ENCODE results near the gene CHST9. TPM values are rescaled to one million over a fixed set of nuclear protein-coding genes. Genes with fewer than 3 reads are reported as not detected.

The CHST9 gene
- total and polyA plus RNA-seq, 2 experiments from 2014 or later: 9.8 to 32.7 TPM

DNA sequence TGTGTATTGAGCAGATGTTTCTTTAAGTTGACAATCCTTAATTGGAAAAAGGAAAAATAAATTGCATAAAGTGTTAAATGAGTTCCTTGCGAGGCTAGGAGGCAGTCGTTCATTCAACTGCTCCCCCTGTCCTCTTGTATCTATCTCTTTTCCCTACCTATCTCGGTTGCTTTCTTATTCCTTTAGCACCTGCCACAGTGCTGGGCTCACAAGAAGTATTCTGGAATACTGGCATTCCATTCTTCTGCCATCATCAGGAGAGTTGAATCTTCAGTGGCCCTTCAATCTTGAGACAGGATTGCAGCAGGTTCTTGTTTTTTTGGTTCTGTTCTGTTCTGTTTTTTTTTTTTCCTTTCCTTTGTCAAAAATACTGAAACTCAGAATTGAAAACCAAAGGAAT is 176.5 kb downstream of the CHST9 start:
- Histone ChIP-seq H3K27me3 (no peaks in the 10 kb centered on the region), H3K9me3 (ENCODE audit: low read depth) (no peaks in the 10 kb centered on the region), H3K36me3 (replicated peaks; ENCODE audit: insufficient read depth, low read depth) (no peaks in the 10 kb centered on the region), H4K20me1 (ENCODE audit: insufficient read depth, poor library complexity, severe bottlenecking) (no peaks in the 10 kb centered on the region), H3K4me2 (no peak overlapping the region), H3K4me3 (no peak overlapping the region), H3K79me2 (no peaks in the 10 kb centered on the region), H3K4me1 (ENCODE audit: insufficient read depth) (no peaks in the 10 kb centered on the region), H3K27ac (no peak overlapping the region), H2AFZ (no peak overlapping the region), H3K9me2 (replicated peaks; ENCODE audit: insufficient read depth) (no peaks in the 10 kb centered on the region)
- 79% methylated on average over 3 of the region's 3 CpGs for WGBS (ENCODE audit: low lambda C conversion rate, missing lambda C conversion rate)
- TF ChIP-seq EZH2 (IDR thresholded peaks at IDR 0.05; ENCODE audit: borderline replicate concordance) (no peak), EZH2phosphoT487 (IDR thresholded peaks at IDR 0.05; ENCODE audit: low read depth, severe bottlenecking, unreplicated experiment) (no peak)
- TF ChIP-seq, protein P1, sequence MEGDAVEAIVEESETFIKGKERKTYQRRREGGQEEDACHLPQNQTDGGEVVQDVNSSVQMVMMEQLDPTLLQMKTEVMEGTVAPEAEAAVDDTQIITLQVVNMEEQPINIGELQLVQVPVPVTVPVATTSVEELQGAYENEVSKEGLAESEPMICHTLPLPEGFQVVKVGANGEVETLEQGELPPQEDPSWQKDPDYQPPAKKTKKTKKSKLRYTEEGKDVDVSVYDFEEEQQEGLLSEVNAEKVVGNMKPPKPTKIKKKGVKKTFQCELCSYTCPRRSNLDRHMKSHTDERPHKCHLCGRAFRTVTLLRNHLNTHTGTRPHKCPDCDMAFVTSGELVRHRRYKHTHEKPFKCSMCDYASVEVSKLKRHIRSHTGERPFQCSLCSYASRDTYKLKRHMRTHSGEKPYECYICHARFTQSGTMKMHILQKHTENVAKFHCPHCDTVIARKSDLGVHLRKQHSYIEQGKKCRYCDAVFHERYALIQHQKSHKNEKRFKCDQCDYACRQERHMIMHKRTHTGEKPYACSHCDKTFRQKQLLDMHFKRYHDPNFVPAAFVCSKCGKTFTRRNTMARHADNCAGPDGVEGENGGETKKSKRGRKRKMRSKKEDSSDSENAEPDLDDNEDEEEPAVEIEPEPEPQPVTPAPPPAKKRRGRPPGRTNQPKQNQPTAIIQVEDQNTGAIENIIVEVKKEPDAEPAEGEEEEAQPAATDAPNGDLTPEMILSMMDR (IDR thresholded peaks at IDR 0.05; ENCODE audit: poor library complexity): no peak
- DNase-seq (ENCODE audit: low spot score): no peak

DNA sequence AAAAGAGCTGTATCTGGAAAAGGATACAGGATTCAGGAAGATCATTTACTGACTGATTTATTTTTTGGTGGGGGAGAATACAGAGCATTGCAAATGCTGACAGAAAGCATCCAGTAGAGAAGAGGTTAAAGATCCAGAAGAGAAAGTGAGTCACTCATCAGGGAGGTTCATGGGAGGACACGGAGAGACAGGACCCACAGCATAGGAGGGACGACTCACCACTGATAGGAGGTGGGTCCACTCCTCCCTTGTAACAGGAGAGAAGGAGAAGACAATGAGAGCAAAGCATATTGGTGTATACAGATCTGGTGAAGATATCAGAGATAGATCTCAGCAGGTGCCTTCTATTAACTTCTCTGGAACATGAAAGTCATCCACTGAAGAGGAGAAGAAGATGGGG is 177.2 kb downstream of the CHST9 start:
- no peak overlapping the region for H3K4me3 ChIP-seq
- no peaks in the 10 kb centered on the region for H3K36me3 ChIP-seq (replicated peaks; ENCODE audit: insufficient read depth, low read depth)
- no peak overlapping the region for H3K4me2 ChIP-seq
- no peaks in the 10 kb centered on the region for H3K4me1 ChIP-seq (ENCODE audit: insufficient read depth)
- 52% methylated on average over 2 of the region's 2 CpGs for WGBS (ENCODE audit: low lambda C conversion rate, missing lambda C conversion rate)
- no peak overlapping the region for H2AFZ ChIP-seq
- no peaks in the 10 kb centered on the region for H3K27me3 ChIP-seq
- no peaks in the 10 kb centered on the region for H3K9me3 ChIP-seq (ENCODE audit: low read depth)
- H3K9me2 ChIP-seq (replicated peaks; ENCODE audit: insufficient read depth): no peaks in the 10 kb centered on the region
- H3K79me2 ChIP-seq: no peaks in the 10 kb centered on the region
- no peaks in the 10 kb centered on the region for H4K20me1 ChIP-seq (ENCODE audit: insufficient read depth, poor library complexity, severe bottlenecking)
- TF ChIP-seq, protein P1 (IDR thresholded peaks at IDR 0.05; ENCODE audit: poor library complexity): no peak
- TF ChIP-seq EZH2phosphoT487 (IDR thresholded peaks at IDR 0.05; ENCODE audit: low read depth, severe bottlenecking, unreplicated experiment): no peak
- no peak for TF ChIP-seq EZH2 (IDR thresholded peaks at IDR 0.05; ENCODE audit: borderline replicate concordance)
- DNase-seq (ENCODE audit: low spot score): no peak
- H3K27ac ChIP-seq: no peak overlapping the region

DNA sequence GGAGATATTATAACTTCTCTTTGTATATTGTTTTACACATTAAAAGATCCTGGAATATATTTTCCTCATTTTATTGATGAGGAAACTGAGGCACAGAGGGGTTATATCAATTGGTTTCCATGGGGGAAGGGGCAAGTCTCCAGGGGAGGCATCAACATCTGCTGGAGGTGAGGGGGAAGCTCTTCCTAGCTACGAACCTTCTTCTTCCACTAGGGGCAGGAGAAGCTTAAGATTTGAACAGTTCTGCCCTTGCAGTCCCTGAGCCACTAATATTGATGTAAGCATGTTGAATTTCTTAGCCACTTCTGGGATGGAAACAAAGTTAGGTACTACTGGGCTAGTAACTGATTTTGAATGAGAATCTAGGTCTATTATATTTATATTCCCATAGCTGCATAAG is 179.5 kb downstream of the CHST9 start:
- Histone ChIP-seq H3K36me3 (replicated peaks; ENCODE audit: insufficient read depth, low read depth) (no peaks in the 10 kb centered on the region), H3K27ac (no peak overlapping the region), H2AFZ (no peak overlapping the region), H3K4me2 (no peak overlapping the region), H3K4me3 (no peak overlapping the region), H3K27me3 (no peaks in the 10 kb centered on the region), H3K9me3 (ENCODE audit: low read depth) (no peaks in the 10 kb centered on the region), H4K20me1 (ENCODE audit: insufficient read depth, poor library complexity, severe bottlenecking) (no peaks in the 10 kb centered on the region), H3K4me1 (ENCODE audit: insufficient read depth) (no peaks in the 10 kb centered on the region), H3K79me2 (no peaks in the 10 kb centered on the region), H3K9me2 (replicated peaks; ENCODE audit: insufficient read depth) (no peaks in the 10 kb centered on the region)
- peak; percentile 9 for DNase-seq (ENCODE audit: low spot score)
- TF ChIP-seq EZH2phosphoT487 (IDR thresholded peaks at IDR 0.05; ENCODE audit: low read depth, severe bottlenecking, unreplicated experiment): no peak
- TF ChIP-seq, protein P1 (IDR thresholded peaks at IDR 0.05; ENCODE audit: poor library complexity): peak; percentile 41
- WGBS (ENCODE audit: low lambda C conversion rate, missing lambda C conversion rate): 32% methylated on average over 1 of the region's 1 CpG

Measured in hepatocyte (in vitro differentiated cells).